Measurements from ENCODE around the gene RBMS3. TPM values are rescaled to one million over a fixed set of nuclear protein-coding genes. Genes with fewer than 3 reads are reported as not detected.

The RBMS3 gene
- total RNA-seq, 1 experiment from 2014 or later: 5.9 TPM

- Histone ChIP-seq H3K27me3 (replicated peaks; ENCODE audit: insufficient read depth, low read depth, low read length, poor library complexity) (no peaks in the 10 kb centered on the region), H3K4me3 (ENCODE audit: low read depth, low read length, poor library complexity, severe bottlenecking) (no peak overlapping the region), H3K9me3 (ENCODE audit: low read depth, low read length, poor library complexity, severe bottlenecking) (no peaks in the 10 kb centered on the region), H3K36me3 (ENCODE audit: insufficient read depth, low read length, poor library complexity, severe bottlenecking) (no peaks in the 10 kb centered on the region), H3K27ac (ENCODE audit: low read depth, low read length, poor library complexity, severe bottlenecking) (no peak overlapping the region), H3K4me1 (ENCODE audit: insufficient read depth, low read length, poor library complexity, severe bottlenecking) (peaks cover 34% of the 10 kb centered on the region)
- intact Hi-C loops (cut with micrococcal nuclease; ENCODE audit: unreplicated experiment): loop anchor here (10.0 kb wide), 1 partner anchor 171 kb away; no protein-coding TSS in a partner anchor
- POLR2A ChIA-PET (ENCODE audit: low non-redundant PET): no interaction called here
- BruUV-seq (replicated peaks): no TSS peak
- TF ChIP-seq CTCF (conservative IDR thresholded peaks at IDR 0.05; ENCODE audit: low read depth, low read length) (no peak), EZH2 (IDR thresholded peaks at IDR 0.05; ENCODE audit: borderline replicate concordance, low read depth, low read length, poor library complexity, severe bottlenecking) (no peak)
- CTCF ChIA-PET: no interaction called here
- no peak for DNase-seq (ENCODE audit: low spot score)
These were observed 234.6 kb downstream of the RBMS3 start for GRCh38 chr3:29515451-29515850.

GRCh38 chr3:29516164-29516563, 235.3 kb downstream of the RBMS3 start:
- no peaks in the 10 kb centered on the region for H3K36me3 ChIP-seq (ENCODE audit: insufficient read depth, low read length, poor library complexity, severe bottlenecking)
- no peaks in the 10 kb centered on the region for H3K27me3 ChIP-seq (replicated peaks; ENCODE audit: insufficient read depth, low read depth, low read length, poor library complexity)
- no TSS peak for BruUV-seq (replicated peaks)
- peaks cover 34% of the 10 kb centered on the region for H3K4me1 ChIP-seq (ENCODE audit: insufficient read depth, low read length, poor library complexity, severe bottlenecking)
- H3K27ac ChIP-seq (ENCODE audit: low read depth, low read length, poor library complexity, severe bottlenecking): no peak overlapping the region
- ChIA-PET CTCF (no interaction called here), POLR2A (ENCODE audit: low non-redundant PET) (no interaction called here)
- H3K4me3 ChIP-seq (ENCODE audit: low read depth, low read length, poor library complexity, severe bottlenecking): no peak overlapping the region
- DNase-seq (ENCODE audit: low spot score): no peak
- intact Hi-C loops (cut with micrococcal nuclease; ENCODE audit: unreplicated experiment): loop anchor here (10.0 kb wide), 1 partner anchor 171 kb away; no protein-coding TSS in a partner anchor
- no peaks in the 10 kb centered on the region for H3K9me3 ChIP-seq (ENCODE audit: low read depth, low read length, poor library complexity, severe bottlenecking)
- no peak for TF ChIP-seq EZH2 (IDR thresholded peaks at IDR 0.05; ENCODE audit: borderline replicate concordance, low read depth, low read length, poor library complexity, severe bottlenecking)
- no peak for TF ChIP-seq CTCF (conservative IDR thresholded peaks at IDR 0.05; ENCODE audit: low read depth, low read length)

GRCh38 chr3:29520764-29521163, 239.9 kb downstream of the RBMS3 start:
- Histone ChIP-seq H3K4me3 (ENCODE audit: low read depth, low read length, poor library complexity, severe bottlenecking) (no peak overlapping the region), H3K27me3 (replicated peaks; ENCODE audit: insufficient read depth, low read depth, low read length, poor library complexity) (no peaks in the 10 kb centered on the region), H3K27ac (ENCODE audit: low read depth, low read length, poor library complexity, severe bottlenecking) (no peak overlapping the region), H3K4me1 (ENCODE audit: insufficient read depth, low read length, poor library complexity, severe bottlenecking) (peaks cover 9% of the 10 kb centered on the region), H3K9me3 (ENCODE audit: low read depth, low read length, poor library complexity, severe bottlenecking) (no peaks in the 10 kb centered on the region), H3K36me3 (ENCODE audit: insufficient read depth, low read length, poor library complexity, severe bottlenecking) (no peaks in the 10 kb centered on the region)
- DNase-seq (ENCODE audit: low spot score): no peak
- intact Hi-C loops (cut with micrococcal nuclease; ENCODE audit: unreplicated experiment): no loop called here
- TF ChIP-seq CTCF (conservative IDR thresholded peaks at IDR 0.05; ENCODE audit: low read depth, low read length) (no peak), EZH2 (IDR thresholded peaks at IDR 0.05; ENCODE audit: borderline replicate concordance, low read depth, low read length, poor library complexity, severe bottlenecking) (no peak)
- ChIA-PET POLR2A (ENCODE audit: low non-redundant PET) (no interaction called here), CTCF (no interaction called here)
- no TSS peak for BruUV-seq (replicated peaks)

Measured in A673 (cell line).